Mucosa of descending colon (tissue), 3 donors: Measurements from ENCODE around the gene SORCS1. TPM values are rescaled to one million over a fixed set of nuclear protein-coding genes. Genes with fewer than 3 reads are reported as not detected.

ENCODE experiments used
- ATAC-seq: fragments of 200-7000 bp; cut with Tn5 transposase; one replicate; pipeline ENCODE4 v1.9.1; 2020; ENCODE audit warnings: mild to moderate bottlenecking, moderate library complexity
- DNase-seq, 3 donors: peaks; one replicate each; pipeline ENCODE4 v3.0.0-alpha.2; 2020
- H3K36me3 ChIP-seq: fragments of 200-600 bp; one replicate; pipeline ENCODE4 v1.8.0; 2021; ENCODE audit warnings: low read depth, mild to moderate bottlenecking
- H3K4me1 ChIP-seq: fragments of 200-600 bp; one replicate; pipeline ENCODE4 v1.8.0; 2021; ENCODE audit warnings: low read depth, mild to moderate bottlenecking
- H3K4me3 ChIP-seq: fragments of 200-600 bp; one replicate; pipeline ENCODE4 v1.8.0; 2021; ENCODE audit warnings: mild to moderate bottlenecking
- H3K9me3 ChIP-seq: fragments of 200-600 bp; one replicate; pipeline ENCODE4 v1.8.0; 2021; ENCODE audit warnings: mild to moderate bottlenecking
- CTCF ChIP-seq: fragments of 200-600 bp; IDR thresholded peaks from one replicate; pipeline ENCODE4 v1.8.0; 2022; ENCODE audit warnings: antibody characterized with exemption, mild to moderate bottlenecking
- intact Hi-C, 2 donors: fragments of 100-400 bp; cut with DNase I in 1 of 2; cut with micrococcal nuclease in 1 of 2; formaldehyde crosslinking; loops; one replicate each; pipeline versions ENCODE4 v1.11.0 to v1.11.1; 2022; cut with DNase I, micrococcal nuclease
- total RNA-seq, 3 donors: library from RNA; stranded (reverse); fragmentation: NEBNext Ultra II Directional in 2 of 3; extraction: Animal tissue kit (Norgen Biotek cat#: 25700) in 2 of 3; gene quantifications; one replicate each; pipeline versions ENCODE4 v1.2.1 to v1.2.4, GENCODE V29; 2021 to 2023
- donor health status: DM: no; HTN: no; CAD: no; lungs with moderate emphysema.
- donor health status: DM: no; HTN: no; CAD: no.
- donor health status: DM: no; HTN: yes; CAD: no.

The SORCS1 gene
- total RNA-seq, 3 donors from 2014 or later = 0.80 to 13.2 (median 0.93) TPM

GRCh38 chr10:106765928-106766327 lies 398.6 kb downstream of the SORCS1 start:
- DNase-seq = no peak
- no peak for TF ChIP-seq CTCF
- Histone ChIP-seq H3K4me3 (no peak overlapping the region), H3K9me3 (no peaks in the 10 kb centered on the region), H3K4me1 (no peaks in the 10 kb centered on the region), H3K36me3 (no peaks in the 10 kb centered on the region)
- no peak for ATAC-seq
- intact Hi-C loops = no loop called here

- H3K4me3 ChIP-seq = no peak overlapping the region
- no peak for TF ChIP-seq CTCF
- ATAC-seq = no peak
- no peaks in the 10 kb centered on the region for H3K4me1 ChIP-seq
- no peak for DNase-seq
- H3K9me3 ChIP-seq = no peaks in the 10 kb centered on the region
- intact Hi-C loops = no loop called here
- H3K36me3 ChIP-seq = no peaks in the 10 kb centered on the region
Observed at GRCh38 chr10:106765241-106765754, 399.2 kb downstream of the SORCS1 start.

GRCh38 chr10:106764360-106764759 lies 400.1 kb downstream of the SORCS1 start:
- H3K36me3 ChIP-seq = no peaks in the 10 kb centered on the region
- ATAC-seq (no peak), DNase-seq (no peak)
- H3K4me3 ChIP-seq = no peak overlapping the region
- TF ChIP-seq CTCF = no peak
- H3K9me3 ChIP-seq = no peaks in the 10 kb centered on the region
- intact Hi-C loops = no loop called here
- H3K4me1 ChIP-seq = no peaks in the 10 kb centered on the region

- H3K4me3 ChIP-seq = no peak overlapping the region
- intact Hi-C loops = no loop called here
- no peak for TF ChIP-seq CTCF
- no peaks in the 10 kb centered on the region for H3K9me3 ChIP-seq
- no peak for DNase-seq
- no peak for ATAC-seq
- no peaks in the 10 kb centered on the region for H3K4me1 ChIP-seq
- no peaks in the 10 kb centered on the region for H3K36me3 ChIP-seq
Observed at GRCh38 chr10:106761906-106762305, 402.6 kb downstream of the SORCS1 start.

- intact Hi-C loops = no loop called here
Observed at GRCh38 chr10:106757521-106757920, 407.0 kb downstream of the SORCS1 start.

More at GRCh38 chr10:106757521-106757920, 407.0 kb downstream of the SORCS1 start:
- DNase-seq (no peak), ATAC-seq (no peak)
- H3K36me3 ChIP-seq = no peaks in the 10 kb centered on the region
- no peak overlapping the region for H3K4me3 ChIP-seq
- no peaks in the 10 kb centered on the region for H3K9me3 ChIP-seq
- H3K4me1 ChIP-seq = no peaks in the 10 kb centered on the region
- no peak for TF ChIP-seq CTCF
